HG02840 (cell line): ENCODE data around the gene STK32B.
"Not testable (repeated sequence)": the region's sequence is repeated elsewhere in the genome, so short reads cannot be mapped to it uniquely, and the experiment has no call there.

Experiments
- ATAC-seq: cut with Tn5 transposase; IDR thresholded peaks from one replicate; pipeline ENCODE4 v1.9.1; 2021; ENCODE audit warnings: mild to moderate bottlenecking, moderate library complexity, moderate number of reproducible peaks; ENCODE audit not compliant: unreplicated experiment, low FRiP score

Gene STK32B

GRCh38 chr4:5247061-5247460, 195.8 kb downstream of the STK32B start:
- not testable (repeated sequence) for ATAC-seq

- no peak for ATAC-seq
Measured at GRCh38 chr4:5247735-5248134, 196.5 kb downstream of the STK32B start.

- no peak for ATAC-seq
Measured at GRCh38 chr4:5249727-5250126, 198.4 kb downstream of the STK32B start.

- ATAC-seq: not testable (repeated sequence)
Measured at GRCh38 chr4:5250536-5250935, 199.3 kb downstream of the STK32B start.

- no peak for ATAC-seq
Measured at GRCh38 chr4:5256421-5256820, 205.1 kb downstream of the STK32B start.

- no peak for ATAC-seq
Measured at GRCh38 chr4:5257086-5257485, 205.8 kb downstream of the STK32B start.

- ATAC-seq: no peak
Measured at GRCh38 chr4:5259471-5259870, 208.2 kb downstream of the STK32B start.

- ATAC-seq: no peak
Measured at GRCh38 chr4:5260121-5260520, 208.8 kb downstream of the STK32B start.

- ATAC-seq: no peak
Measured at GRCh38 chr4:5261866-5262265, 210.6 kb downstream of the STK32B start.

GRCh38 chr4:5266991-5267390, 215.7 kb downstream of the STK32B start:
- ATAC-seq: no peak

GRCh38 chr4:5267408-5267807, 216.1 kb downstream of the STK32B start:
- no peak for ATAC-seq

- no peak for ATAC-seq
Measured at GRCh38 chr4:5276475-5277075, 225.3 kb downstream of the STK32B start.

GRCh38 chr4:5277079-5277478, 225.8 kb downstream of the STK32B start:
- ATAC-seq: no peak

GRCh38 chr4:5278213-5278612, 226.9 kb downstream of the STK32B start:
- no peak for ATAC-seq

- not testable (repeated sequence) for ATAC-seq
Measured at GRCh38 chr4:5280069-5280468, 228.8 kb downstream of the STK32B start.

- no peak for ATAC-seq
Measured at GRCh38 chr4:5280828-5281227, 229.5 kb downstream of the STK32B start.

GRCh38 chr4:5283837-5284236, 232.6 kb downstream of the STK32B start:
- no peak for ATAC-seq

- no peak for ATAC-seq
Measured at GRCh38 chr4:5284517-5284916, 233.2 kb downstream of the STK32B start.

- no peak for ATAC-seq
Measured at GRCh38 chr4:5292101-5292500, 240.8 kb downstream of the STK32B start.

- not testable (repeated sequence) for ATAC-seq
Measured at GRCh38 chr4:5298000-5298787, 246.9 kb downstream of the STK32B start.

- no peak for ATAC-seq
Measured at GRCh38 chr4:5300283-5300682, 249.0 kb downstream of the STK32B start.

- ATAC-seq: no peak
Measured at GRCh38 chr4:5307928-5308327, 256.6 kb downstream of the STK32B start.
